Stimulated activated CD4-positive, alpha-beta T cell treated with anti-CD3 and anti-CD28 coated beads, Interleukin-4, amount 100 ng/mL, for 24 hours (primary cell): ENCODE results near the gene IFI30.
A peak's percentile ranks its signal among the peaks of the same experiment; 100 is the strongest.
"Not testable (repeated sequence)": the region's sequence is repeated elsewhere in the genome, so short reads cannot be mapped to it uniquely, and the experiment has no call there.

Source experiments
- DNase-seq: peaks from one replicate; pipeline ENCODE4 v3.0.0-alpha.2; 2020

IFI30 gene

DNA sequence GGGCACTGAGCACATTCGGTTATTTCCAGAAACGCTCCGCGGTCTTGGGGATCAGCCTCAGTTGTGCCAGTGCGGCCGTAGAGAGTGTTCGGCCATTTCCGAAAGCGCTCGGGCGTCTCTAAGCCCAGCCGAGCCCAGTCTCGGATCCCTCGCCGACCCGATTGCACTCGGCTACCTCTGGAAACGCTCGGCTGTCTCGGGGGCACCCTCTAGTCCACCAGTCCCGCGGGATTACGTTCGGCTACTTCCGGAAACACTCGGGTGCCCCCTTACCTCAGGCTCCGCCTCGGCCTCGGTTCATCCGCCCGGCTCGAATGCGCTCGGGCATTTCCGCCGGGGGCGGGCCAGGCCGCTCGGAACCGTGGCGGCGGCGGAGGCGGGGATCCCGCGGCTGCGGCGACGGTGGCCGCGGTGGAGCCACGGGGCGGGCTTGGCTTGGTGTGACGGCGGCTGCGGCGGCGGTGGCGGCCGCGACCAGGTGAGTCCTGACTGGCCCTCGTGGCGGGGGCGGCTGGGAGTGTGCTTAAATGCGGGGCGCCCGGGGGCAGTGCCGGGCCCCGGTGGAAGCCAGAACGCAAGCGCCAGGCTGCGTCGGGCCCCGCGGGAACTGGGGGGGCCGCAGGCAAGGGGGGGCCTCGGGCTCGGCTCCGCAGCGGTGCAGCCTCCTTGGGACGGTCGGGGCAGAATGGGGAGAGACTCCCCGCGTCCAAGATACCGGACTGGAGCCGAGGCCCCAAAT, 20.6 kb upstream of the IFI30 start, which contains the start of gene PIK3R2:
TSS of gene PIK3R2 (plus strand) at position 347 of the 739 bp plus-strand sequence. CDS start 2,717 bp downstream, outside the sequence.
- peak; percentile 100 for DNase-seq

DNA sequence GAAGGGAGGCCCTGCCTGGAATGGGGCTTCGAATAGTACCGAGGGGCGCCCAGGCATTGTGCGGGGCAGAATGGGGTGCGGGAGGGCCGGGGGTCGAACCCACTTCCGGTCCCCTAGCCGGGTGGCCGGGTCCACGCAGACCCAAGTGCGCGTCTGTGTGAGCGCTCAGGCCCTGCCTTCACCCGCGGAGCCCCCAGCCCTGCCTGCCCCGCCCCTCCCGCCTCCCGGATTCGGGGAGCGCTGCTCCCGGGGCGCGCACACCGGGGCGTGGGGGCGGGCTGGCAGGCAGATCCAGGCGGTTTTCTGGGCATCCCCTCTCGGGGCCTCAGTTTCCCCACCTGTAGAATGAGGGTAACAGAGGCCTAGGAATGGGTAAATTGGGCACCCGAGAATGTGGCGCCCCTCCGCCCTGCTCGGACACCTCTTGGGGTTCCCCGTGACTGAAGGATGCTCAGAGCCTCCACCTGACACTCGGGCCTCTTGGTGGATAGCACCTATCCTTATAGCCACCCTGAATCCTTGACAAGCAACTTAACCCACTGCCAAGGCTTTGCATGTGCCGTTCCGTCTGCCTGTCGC, 20.0 kb upstream of the IFI30 start:
- DNase-seq: peak; percentile 23

DNA sequence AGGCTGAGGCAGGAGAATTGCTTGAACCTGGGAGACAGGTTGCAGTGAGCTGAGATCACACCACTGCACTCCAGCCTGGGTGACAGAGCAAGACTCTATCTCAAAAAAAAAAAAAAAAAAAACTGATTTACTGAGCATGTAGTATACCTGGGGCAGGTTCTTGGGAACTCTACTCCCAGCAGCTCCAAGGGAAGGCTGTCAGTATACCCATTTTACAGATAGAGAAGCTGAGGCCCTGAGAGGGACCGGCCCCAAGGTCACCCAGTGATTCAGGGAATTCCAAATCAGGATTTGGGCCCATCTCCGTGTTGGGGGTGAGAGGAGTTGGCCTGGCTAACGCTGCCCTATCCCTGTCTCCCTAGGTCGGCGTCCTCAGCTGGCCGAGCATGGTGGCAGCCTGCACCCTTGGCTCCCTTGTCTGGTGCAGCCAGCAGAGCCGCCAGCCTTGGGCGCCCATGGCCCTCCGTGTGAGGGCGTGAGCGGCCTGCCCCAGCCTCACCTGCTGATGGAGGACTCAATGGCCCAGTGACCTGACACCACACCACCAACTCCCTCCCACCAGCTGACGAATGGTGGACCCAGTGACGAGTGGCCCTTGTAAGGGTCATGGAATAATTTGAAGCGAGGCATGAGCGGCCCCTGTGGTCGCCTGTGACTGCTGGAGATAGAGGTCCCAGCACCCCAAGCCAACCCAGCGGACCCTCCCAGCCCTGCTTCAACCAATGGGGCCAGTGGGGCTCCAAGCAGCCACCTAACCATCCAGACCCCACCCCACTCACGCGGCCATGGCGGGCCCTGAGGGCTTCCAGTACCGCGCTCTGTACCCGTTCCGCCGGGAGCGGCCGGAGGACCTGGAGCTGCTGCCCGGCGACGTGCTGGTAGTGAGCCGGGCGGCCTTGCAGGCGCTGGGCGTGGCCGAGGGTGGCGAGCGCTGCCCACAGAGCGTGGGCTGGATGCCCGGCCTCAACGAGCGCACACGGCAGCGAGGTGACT, 18.2 kb upstream of the IFI30 start:
- DNase-seq: no peak

DNA sequence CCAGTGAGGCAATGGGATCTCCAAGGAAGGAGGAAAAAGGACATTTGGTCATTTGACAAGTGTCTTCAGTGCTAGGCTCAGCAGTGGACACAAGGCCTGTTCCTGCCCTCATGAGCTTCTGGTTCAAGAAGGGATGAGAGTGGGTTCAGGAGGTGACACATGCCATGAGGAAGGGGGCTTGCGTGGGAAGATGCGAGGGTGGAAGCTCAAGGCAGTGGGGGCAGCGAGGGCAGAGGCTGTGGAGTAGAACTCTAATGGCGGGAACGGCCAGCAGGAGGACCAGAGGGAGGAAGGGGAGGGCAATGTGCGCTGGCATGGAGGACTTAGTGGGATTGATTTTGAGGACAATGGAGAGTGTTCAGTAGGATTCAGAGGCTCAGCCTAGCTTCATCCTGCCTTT, 17.3 kb upstream of the IFI30 start:
- DNase-seq: no peak

DNA sequence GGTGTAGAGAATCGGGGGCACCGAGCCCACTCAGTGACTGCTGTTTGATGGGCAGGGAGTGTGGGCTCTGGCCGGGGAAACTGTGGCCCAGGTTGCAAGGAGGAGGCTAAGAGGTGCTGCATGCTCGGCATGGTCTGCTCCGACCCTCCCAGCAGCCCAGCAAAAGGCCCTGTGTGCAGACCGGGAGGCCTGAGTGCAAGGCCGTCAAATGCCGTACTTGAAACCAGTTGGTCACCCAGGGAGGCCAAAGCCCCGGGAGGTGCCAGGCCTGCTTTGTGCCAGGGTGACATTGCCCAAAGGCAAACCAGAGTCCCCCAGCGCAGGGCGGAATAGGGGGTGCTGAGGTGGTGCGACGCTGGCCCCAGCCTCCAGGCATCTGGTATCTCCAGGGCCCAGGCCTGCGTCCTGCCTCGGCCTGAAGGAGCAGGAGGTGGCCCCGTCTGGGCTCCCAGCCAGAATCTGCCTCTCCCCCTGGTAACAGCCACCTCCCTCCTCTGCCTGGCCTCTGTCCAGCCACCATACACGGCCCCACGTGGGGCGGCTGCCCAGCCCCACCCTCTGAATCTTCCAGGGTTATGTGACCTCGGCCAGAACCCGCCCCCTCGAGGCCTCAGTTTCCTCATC, 16.7 kb upstream of the IFI30 start:
- DNase-seq: no peak

DNA sequence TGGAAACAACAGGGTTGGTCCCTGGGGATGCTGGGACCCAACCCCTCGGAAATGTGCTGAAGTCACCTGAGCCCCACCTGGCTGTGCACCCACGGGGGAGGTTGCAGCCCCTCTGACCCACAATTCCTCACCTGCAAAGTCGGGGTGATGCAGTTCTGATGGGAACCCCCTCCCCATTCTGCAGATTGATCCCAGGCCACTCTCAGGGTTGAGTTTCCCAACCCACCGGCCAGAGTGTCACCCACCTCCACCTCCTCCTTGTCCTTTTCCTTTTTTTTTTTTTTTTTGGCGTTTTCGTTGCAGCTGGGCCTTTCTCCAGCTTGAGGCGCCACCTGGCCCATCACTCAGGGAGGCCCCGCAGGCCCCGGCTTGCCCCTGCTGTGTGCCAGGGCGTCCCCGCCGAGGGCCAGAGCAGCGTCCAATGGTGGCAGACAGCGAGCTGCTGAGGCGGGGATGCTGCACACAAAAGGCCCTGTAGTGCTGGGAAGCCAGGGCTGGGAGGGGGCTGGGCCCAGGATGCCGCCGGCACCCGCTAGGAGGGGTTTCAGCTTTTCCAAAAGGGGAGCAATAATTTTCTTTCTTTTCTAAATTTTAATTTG, 16.0 kb upstream of the IFI30 start:
- no peak for DNase-seq

DNA sequence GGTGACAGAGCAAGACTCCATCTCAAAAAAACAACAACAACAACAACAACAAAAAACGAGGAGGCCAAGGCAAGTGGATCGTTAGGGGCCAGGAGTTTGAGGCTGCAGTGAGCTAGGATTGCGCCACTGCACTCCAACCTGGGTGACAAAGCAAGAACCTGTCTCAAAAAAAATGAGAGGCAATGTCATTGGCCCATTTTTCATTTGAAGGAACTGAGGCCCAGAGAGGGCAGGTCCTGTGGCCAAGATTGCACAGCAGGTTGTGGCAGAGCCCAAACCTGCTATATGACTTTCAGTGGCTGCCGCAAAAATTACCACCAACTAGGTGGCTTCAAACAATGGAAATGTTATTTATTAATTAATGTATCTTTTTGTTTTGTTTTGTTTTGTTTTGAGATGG, 15.1 kb upstream of the IFI30 start:
- DNase-seq: no peak

DNA sequence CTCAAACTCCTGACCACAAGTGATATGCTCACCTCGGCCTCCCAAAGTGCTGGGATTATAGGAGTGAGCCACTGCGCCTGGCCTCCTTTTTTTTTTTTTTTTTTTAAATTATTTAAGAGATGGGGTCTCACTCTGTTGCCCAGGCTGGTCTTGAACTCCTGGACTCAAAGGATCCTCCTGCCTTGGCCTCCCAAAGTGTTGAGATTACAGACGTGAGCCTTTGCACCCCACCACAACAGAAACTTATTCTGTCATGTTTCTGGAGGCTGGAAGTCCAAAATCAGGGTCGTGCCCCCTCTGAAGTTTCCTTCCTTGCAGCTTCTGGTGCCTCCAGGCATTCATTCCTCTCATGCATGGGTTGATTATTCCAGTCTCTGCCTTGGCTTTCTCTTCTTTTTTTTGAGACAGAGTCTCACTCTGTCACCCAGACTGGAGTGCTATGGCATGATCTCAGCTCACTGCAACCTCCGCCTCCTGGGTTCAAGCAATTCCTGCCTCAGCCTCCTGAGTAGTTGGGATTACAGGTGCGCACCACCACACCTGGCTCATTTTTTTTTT, 14.5 kb upstream of the IFI30 start:
- DNase-seq: not testable (repeated sequence)

DNA sequence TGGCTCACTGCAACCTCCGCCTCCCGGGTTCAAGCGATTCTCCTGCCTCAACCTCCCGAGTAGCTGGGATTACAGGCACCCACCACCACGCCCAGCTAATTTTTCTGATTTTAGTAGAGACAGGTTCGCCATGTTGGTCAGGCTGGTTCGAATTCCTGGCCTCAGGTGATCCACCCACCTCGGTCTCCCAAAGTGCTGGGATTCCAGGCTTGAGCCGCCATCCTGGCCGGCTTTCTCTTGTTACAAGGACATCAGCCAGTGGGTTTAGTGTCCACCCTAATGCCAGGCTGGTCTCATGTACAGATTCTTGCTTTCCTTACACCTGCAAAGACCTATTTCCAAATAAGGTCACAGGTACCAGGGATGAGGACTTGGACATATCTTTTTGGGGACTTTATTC, 13.8 kb upstream of the IFI30 start:
- no peak for DNase-seq

DNA sequence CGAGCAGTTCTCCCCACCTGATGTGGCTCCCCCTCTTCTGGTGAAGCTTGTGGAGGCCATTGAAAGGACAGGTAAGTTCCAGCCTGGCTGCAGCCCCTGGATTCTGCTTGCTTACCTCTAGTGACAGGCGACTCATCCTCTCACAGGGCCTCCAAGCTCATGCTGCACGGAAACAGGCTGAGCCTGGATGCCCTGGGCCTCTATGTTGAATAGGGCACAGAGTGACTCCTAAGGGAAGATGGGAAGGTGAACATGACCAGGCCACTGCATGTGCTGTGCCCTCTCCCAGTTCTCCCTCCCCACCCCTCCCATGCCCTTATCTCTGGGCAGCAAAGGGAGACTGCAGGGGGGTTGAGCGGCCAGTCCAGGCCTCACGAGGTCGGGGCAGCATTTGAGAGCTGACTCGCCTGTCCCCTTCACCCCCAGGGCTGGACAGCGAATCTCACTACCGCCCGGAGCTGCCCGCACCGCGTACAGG, 13.1 kb upstream of the IFI30 start:
- no peak for DNase-seq

DNA sequence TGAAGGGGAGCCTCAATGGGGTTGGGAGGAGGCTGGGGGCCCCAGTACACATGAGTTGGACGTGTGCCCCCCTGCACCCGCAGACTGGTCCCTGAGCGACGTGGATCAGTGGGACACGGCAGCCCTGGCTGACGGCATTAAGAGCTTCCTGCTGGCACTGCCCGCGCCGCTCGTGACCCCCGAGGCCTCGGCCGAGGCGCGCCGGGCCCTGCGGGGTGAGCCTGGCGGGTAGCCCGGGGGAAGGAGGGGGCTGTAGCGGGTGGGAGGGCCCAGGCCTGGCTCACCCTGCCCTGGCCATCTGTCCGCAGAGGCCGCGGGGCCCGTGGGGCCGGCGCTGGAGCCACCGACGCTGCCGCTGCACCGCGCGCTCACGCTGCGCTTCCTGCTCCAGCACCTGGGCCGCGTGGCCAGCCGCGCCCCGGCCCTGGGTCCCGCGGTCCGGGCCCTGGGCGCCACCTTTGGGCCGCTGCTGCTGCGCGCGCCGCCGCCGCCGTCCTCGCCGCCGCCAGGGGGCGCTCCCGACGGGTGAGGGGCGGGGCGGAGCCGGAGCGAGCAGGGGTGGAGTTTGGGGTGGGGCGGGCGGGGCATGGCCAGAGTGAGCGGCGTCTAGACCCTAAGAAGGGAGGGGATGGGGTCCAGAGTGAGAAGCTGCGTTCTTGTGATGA, 12.5 kb upstream of the IFI30 start:
- peak; percentile 78 for DNase-seq

DNA sequence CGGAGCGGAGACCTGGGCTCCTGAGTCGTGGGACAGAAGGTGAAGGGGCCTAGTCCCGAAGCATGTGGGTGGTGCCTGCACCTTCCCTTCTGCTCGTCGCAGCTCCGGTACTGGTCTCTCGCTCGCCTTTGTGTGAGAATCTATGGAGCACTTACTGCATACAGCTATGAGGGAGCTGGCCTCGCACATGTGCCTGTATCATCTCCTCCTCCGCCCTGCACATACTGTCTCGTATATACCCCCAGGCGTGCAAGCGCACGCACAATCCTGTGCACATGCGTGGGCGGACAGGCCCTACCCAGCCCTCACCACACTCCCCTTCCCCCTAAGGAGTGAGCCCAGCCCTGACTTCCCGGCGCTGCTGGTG, 12.0 kb upstream of the IFI30 start:
- no peak for DNase-seq

DNA sequence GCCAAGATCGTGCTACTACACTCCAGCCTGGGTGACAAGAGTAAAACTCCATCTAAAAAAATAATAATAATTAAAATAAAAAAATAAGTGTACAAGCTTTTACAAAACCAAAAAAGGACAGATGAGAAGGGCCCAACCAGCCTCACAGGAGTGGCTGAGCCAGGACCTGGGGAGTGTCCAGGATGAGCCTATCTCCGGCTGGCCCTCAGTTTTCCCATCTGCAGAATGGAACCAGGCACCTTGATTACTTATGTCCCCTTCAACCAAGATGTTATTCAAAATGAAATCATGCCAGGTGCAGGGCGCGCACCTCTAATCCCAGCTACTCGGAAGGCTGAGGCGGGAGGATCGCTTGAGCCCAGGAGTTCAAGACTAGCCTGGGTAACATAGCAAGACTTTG, 9.5 kb upstream of the IFI30 start:
- no peak for DNase-seq

DNA sequence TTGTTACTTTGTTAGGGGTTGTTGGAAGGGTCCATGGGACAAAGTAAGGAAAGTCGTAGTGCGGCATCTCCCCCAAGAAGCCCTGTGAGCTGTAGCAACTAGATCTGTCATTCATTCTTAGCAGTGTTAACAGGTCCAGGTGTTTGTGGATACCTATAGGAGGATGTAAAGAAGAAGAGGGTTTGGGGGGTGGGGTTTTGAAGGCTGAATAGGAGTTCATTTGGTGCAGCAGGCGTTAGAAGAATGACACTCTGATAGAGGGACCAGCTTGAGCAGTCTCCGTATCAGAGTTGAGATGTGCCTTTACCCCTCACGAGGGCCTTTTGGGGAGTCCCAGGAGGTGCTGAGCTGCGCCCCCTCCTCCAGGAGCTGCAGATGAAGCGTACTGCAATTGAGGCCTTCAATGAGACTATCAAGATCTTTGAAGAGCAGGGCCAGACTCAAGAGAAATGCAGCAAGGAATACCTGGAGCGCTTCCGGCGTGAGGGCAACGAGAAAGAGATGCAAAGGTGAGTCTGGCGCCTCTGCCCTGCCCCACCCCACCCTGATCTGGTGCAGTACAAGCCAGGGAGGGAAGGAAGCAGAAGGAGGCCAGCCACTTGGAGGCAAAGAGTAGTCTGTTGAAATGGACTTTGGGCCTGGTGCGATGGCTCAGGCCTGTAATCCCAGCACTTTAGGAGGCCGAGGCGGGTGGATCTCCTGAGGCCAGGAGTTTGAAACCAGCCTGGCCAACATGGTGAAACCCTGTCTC, 7.6 kb upstream of the IFI30 start:
- DNase-seq: no peak

DNA sequence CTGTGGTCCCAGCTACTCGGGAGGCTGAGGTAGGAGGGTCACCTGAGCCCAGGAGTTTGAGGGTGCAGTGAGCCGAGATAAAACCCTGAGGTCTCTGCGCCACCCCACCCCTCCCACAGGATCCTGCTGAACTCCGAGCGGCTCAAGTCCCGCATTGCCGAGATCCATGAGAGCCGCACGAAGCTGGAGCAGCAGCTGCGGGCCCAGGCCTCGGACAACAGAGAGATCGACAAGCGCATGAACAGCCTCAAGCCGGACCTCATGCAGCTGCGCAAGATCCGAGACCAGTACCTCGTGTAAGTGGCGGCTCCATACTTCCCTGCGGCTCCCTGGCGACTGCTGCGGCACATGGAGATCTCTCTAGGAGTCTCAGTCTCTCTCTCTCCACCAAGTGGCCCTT, 6.6 kb upstream of the IFI30 start:
- no peak for DNase-seq

DNA sequence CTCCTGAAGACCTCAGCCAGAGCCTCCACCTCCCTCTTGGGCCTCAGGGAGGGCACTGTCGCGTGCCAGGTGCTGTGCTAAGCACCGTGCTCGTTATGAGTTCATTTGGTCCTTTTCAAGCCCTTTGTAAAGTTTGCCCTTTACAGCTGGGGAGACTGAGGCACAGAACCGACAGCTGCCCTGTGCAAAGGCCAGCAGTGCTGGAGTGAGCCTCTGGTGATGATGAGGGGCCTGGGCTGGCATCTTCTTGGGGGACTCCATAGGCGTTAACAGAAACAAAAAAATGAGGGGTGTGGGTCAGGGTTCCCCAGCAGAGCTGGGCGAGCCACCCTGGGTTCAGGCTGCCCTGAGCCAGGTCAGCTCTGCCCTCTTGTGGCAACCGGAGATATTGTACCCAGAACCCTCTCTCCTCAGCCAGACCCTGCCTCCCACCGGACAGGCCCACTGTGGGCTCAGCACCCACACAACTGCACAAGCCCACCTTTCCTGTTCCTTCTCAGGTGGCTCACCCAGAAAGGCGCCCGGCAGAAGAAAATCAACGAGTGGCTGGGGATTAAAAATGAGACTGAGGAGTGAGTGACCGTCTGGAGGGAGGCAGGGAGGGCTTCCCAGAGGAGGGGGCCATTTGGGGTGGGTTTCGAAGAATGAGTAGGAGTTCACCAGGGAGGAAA, 5.5 kb upstream of the IFI30 start:
- DNase-seq: peak; percentile 66

DNA sequence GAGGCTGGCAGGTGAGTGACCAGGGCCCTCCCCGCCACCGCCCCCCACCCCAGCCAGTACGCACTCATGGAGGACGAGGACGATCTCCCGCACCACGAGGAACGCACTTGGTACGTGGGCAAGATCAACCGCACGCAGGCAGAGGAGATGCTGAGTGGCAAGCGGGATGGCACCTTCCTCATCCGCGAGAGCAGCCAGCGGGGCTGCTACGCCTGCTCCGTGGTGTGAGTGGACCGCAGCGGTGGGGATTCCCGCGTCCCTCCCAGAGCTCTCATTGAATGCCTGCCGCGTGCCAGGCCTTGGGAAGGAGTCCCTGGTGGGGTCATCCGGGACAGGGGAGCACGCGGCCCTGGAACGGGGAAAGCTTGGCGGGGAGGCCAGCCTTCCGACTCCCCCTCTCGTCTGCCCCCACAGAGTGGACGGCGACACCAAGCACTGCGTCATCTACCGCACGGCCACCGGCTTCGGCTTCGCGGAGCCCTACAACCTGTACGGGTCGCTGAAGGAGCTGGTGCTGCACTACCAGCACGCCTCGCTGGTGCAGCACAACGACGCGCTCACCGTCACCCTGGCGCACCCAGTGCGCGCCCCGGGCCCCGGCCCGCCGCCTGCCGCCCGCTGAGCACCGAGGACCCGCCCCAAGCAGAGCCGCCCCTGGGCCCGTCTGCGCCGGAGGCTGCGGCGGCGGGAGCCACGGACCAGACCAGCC, 4.8 kb upstream of the IFI30 start:
- DNase-seq: no peak

DNA sequence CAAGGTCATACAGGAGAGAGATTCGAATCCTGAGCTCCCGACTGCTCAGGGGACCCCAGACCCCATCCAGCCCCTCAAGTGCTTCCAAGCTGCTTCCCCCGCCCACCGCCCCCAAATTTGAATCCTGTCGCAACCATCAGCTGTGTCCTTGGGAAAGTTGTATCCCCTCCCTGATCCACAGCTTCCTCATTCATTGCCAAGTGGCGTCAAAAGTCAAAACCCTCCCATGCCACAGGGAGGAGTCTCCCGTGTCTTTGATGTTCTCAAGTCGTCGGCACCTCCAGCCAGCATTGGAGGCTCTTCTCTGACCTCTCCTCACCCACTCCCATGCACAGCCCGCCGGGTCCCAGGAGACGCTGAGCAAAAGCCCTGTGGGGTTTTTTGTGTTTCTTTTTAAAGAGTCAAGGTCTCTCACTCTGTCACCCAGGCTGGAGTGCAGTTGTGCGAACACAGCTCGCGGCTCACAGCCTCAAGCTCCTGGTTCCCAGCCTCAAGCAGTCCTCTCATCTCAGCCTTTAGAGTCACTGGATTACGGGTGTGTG, 2.8 kb upstream of the IFI30 start:
- no peak for DNase-seq

DNA sequence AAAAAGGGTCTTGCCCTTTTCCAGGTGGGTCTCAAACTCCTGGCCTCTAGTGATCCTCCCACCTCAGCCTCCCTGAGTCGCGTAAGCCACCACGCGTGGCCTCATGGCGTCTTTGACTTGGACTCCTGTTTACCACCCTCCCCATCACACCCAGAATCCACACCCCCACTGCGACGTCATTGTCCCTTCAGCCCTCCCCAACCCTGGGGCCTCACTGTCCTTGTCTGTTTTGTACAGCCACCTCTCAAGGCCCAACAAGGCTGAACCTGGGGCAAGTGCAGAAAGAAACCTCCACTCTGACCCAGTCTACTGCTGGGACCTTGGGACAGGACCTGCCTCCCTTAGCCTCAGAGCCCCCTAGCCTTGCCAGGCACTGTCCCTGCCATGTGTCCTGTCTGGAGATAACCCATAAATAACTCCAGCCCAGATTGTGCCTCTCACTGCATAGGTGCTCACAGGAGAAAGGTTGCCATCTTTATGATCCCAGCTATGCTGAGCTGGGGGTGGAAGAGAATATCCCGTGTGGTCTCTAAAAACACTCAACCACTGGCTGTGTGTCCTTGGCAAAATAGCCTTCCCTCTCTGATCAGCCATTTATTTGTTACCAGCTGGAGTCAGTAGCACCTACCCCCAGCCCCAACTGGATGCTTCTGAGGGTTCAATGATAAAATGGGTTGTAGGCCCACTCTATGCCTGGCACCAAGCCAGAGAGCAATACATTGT, 1.8 kb upstream of the IFI30 start:
- DNase-seq: no peak
